ENCODE measurements around the gene APBA2.

DNA sequence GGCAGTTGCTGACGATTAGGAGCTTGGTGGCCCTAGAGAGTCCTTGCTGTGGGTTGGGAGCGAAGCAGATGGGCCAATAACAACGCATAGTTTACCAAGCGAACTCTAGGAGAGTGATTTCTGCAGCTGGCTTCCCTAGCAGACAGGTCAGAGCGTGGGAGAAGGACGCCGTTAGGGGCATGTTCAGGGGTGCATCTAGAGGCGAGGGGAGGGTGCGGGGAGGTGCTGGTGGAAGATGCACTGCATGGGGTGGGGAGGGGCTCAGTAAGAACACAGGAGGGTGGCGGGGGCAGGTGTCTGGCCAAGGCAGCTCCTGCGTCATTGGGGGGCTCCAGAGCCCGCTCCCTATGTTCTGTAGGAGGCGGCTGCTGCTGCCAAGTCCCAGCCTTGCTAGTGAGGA is 8.9 kb downstream of the APBA2 start:
- TF ChIP-seq POLR2AphosphoS5 (IDR thresholded peaks at IDR 0.05): no peak
- no peak for TF ChIP-seq POLR2A (IDR thresholded peaks at IDR 0.05)
- TF ChIP-seq, protein P1, sequence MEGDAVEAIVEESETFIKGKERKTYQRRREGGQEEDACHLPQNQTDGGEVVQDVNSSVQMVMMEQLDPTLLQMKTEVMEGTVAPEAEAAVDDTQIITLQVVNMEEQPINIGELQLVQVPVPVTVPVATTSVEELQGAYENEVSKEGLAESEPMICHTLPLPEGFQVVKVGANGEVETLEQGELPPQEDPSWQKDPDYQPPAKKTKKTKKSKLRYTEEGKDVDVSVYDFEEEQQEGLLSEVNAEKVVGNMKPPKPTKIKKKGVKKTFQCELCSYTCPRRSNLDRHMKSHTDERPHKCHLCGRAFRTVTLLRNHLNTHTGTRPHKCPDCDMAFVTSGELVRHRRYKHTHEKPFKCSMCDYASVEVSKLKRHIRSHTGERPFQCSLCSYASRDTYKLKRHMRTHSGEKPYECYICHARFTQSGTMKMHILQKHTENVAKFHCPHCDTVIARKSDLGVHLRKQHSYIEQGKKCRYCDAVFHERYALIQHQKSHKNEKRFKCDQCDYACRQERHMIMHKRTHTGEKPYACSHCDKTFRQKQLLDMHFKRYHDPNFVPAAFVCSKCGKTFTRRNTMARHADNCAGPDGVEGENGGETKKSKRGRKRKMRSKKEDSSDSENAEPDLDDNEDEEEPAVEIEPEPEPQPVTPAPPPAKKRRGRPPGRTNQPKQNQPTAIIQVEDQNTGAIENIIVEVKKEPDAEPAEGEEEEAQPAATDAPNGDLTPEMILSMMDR (IDR thresholded peaks at IDR 0.05): no peak

Data from transverse colon (tissue), 4 donors.